SK-N-MC (cell line): ENCODE results near the gene NPFF.
"Not testable (repeated sequence)": the region's sequence is repeated elsewhere in the genome, so short reads cannot be mapped to it uniquely, and the experiment has no call there.

Experiments used
- EZH2 ChIP-seq: fragments of 200-600 bp; sonication (generic); IDR thresholded peaks from one replicate; pipeline ENCODE4 v1.6.1; 2017; ENCODE audit warnings: antibody characterized with exemption
- POLR2AphosphoS5 ChIP-seq: IDR thresholded peaks from 2 replicates; pipeline ENCODE4 v1.6.1; 2012; ENCODE audit warnings: mild to moderate bottlenecking, low read depth, low read length, borderline replicate concordance

GRCh38 chr12:53481458-53481857 lies 25.8 kb downstream of the NPFF start:
- TF ChIP-seq EZH2, POLR2AphosphoS5: not testable (repeated sequence)
